HG02870 (cell line): Measurements from ENCODE around the gene IL1R2.

Source experiments
- ATAC-seq: cut with Tn5 transposase; IDR thresholded peaks from one replicate; pipeline ENCODE4 v1.9.1; 2021; ENCODE audit warnings: mild to moderate bottlenecking, moderate library complexity; ENCODE audit not compliant: unreplicated experiment

The IL1R2 gene

DNA sequence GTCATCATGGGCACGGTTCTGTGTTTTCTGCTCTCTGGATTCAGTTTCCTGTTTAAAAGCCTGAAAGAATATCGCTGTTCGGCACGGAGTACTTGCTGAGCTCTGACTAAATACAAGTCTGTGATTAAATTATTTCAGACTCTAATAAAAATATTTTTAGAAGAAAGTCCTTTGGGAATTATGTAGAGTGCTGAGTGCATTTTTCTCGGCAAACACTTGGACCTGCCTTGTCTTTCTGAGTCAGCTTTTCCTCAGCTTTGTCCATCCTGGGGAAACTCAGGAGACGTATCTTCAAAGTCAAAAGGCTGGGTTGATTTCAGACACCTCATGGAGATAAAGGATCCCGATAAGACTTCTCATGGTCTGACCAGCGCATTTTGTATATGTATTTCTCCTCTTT, 45.9 kb downstream of the IL1R2 start:
- no peak for ATAC-seq

DNA sequence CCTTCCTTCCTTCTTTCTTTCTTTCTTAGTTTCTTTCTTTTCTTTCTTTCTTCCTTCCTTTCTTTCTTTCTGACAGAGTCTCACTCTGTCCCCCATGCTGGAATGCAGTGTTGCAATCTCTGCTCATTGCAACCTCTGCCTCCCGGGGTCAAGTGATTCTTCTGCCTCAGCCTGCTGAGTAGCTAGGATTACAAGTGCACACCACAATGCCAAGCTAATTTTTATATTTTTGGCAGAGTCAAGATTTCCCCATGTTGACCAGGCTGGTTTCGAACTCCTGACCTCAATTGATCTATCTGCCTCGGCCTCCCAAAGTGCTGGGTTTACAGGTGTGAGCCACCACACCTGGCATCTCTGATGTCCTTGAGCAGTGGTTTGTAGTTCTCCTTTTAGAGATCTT, 48.5 kb downstream of the IL1R2 start:
- no peak for ATAC-seq

DNA sequence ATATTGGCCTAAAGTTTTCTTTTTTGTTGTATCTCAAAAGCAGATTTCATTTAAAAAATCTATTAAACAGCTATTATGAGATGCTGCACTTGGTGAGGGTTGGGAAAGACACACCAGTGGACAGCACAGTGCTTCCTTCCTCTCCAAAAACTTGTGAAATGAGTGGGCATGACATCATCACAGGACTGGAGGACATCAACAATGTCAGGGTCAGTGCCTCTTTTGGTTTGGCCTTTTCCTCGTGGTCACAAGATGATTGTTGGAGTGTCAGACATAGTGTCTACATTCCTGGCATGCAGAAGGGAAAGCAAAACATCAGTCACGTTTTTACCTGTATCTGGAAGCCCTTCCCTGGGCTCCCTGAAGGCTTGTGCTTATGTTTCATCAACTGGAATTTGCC, 49.6 kb downstream of the IL1R2 start:
- ATAC-seq: no peak

DNA sequence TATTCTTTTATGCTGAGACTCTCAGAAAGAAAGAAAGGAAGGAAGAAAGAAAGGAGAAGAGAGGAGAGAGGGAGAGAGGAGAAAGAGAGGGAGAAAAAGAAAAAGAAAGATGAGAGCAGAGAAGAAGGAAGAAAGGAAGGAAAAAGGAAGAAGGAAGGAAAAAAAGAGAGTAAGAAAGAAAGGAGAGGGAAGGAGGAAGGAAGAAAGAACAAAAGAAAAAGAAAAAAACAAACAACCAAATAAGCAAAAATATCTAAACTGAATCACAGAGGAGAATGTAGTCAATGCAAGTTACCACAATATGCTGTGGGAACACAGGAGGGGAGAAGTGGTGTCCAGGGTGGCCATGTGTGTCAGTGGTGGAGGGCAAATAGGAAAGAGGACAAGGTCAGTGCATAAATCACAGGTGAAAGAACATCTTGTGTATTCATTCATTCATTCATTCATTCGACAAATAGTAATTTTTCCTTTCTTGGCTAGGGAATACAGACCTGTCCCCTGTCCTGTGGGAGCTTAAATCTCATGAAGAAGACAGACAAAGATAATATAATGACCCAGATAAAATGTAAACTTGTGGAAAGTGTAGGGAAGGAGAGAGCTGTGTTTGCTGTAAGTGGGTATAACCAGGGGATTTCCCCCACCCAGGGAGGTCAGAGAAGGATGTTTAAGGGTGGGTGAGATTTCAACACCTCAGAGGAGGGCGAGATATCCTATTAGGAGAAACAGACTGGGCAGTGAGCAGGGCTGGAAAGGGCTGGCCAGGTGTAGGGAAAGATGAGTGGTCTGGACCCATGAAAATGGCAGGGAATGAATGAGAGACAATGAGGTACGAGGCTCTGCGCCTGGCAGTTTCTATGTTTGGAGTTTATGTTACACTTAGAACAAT, 50.7 kb downstream of the IL1R2 start:
- ATAC-seq: no peak

DNA sequence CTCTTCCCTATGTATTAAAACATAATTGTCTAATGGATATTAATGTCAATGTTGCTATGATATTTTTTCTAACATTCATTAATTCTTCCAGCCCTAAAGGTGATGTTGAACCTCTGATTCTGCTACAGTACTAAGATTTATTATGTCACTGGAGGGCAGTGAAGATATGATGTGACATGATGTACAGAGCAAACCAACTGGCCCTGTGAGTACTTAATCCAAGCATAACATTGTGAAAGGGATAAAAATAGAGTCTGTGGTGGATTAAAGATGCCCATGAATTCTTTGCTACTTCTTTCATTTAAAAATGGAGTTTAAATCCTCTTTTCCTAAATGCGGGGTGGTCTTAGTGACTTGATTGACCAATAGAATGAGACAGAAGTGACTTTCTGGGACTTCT, 51.8 kb downstream of the IL1R2 start:
- ATAC-seq: no peak

DNA sequence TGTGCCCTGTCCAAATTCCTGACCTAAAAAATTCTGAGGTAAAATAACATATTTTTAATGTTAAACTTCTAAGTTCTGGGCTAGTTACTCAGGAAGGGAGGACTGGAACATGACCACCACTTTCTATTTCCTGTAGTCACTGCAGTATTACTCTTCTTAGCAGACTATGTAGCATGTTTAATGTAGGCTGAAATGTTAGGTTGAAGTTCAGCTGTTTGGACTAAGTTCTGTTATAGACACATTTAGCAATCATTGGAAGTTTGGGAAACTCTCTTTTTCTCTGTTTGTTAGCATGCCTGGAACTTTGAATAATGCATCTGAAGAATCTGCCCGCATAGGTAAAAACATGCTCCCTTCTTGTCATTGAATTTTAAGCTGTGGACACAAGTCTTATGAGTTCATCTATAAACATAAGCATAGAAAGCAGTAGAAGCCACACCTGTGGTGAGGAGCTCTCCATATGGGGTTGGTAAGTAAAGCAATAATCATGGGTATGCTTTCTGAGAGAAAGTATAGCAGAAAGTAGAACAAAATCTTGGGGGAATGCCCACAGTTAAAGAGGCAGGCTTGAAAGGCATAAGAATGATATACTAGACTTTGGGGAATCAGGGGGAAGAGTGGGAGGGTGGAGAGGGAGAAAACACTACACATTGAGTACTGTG, 52.6 kb downstream of the IL1R2 start:
- no peak for ATAC-seq

DNA sequence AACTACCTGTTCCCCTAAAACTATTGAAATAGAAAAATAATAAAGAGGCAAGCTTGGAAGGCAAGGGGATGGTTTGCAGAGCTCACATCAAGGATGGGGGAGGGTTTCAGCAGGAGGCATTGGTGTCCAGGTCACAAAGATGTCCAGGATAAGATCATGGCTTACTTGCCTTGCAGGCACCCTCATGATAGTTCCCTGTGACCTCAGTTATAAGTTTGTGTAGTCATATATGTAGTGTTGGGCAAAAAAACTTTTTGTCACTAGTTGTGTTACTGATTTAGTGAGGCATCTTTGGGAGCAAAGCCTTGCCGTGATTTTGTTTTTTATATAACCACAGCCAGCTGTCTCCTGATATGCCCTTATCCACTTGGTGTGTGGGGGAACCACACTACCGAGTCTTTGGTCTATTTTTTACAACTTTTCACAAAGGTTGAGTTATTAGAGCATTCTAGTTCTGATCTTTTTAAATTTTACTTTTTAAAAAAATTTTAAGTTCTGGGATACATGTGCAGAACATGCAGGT, 53.3 kb downstream of the IL1R2 start:
- ATAC-seq: no peak

DNA sequence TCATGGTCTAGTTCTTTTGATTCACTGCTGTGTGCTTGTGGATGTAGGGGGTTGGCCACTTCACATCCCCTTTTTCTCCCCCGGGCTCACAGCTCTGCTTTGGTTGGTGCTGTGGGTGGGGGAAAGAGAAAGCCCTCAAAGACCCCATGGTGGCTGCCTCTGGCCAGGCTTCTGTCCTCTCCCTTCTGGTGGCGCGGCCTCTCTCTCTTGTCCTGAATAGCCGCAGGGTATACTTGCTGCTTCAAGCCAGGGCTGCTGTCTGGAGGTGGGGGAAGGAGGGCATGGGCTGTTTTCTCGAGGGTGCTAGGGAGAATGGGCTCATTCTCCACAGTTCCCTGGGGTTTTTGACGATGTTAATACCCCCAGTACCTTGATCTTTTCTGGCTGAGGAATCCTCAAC, 53.9 kb downstream of the IL1R2 start:
- no peak for ATAC-seq

DNA sequence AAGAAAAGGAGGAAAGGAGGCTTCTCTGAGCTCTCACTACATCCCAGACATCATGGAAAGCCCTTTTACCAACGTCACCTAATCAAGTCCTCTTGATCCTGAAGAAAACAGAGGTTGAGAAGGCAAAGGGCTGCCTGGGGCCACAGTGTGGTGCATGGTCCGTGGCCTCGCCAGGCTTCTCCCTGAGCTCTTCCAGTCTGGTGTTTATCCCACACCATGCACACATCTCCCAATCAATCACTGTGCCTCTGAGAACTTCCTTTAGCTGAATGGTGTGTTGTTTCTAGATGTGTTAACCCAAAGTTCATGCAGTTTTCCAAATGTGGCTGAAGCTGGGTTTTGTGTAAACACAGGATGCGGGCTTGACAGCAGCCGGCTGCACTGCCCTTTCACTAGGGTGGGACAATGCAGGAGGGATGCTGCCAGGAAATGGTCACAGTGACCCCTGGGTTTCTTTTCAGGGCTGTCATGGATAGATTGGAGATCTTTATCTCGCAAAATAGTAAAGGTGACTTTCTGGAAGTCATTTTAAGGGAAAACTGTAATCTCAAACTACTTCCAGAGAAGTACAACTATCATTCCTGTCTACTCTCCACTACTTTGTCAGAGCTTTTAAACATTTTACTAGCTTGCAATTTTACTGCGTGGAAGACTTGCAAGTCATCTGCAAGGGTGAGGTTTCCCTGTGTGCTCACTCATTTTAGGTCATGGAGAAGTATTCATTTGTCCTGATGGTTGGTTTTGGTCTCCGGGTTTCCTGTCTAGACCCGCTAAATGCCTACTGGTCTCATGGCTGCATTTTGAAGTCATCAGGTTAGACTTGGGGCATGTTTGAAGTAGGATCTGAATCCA, 54.6 kb downstream of the IL1R2 start:
- ATAC-seq: no peak

DNA sequence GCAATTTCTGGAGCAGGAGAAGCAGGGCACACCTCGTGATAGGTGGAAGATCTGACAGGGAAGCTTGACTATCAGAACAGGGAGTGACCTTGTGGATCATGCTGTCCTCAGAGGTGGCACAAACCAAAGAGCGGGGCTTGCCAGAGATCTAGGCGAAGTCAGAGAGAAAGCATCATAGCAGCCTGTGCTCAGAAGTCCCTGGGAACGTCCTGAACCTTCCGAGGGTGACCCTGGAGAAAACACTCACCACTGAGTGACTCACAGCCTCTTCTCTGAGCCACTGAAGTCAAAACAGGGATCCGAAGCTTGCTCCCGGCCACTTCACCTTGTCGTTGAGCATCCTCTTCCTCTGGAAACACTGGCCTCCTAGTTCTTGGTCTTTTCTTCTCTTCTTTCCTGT, 56.7 kb downstream of the IL1R2 start:
- ATAC-seq: no peak

DNA sequence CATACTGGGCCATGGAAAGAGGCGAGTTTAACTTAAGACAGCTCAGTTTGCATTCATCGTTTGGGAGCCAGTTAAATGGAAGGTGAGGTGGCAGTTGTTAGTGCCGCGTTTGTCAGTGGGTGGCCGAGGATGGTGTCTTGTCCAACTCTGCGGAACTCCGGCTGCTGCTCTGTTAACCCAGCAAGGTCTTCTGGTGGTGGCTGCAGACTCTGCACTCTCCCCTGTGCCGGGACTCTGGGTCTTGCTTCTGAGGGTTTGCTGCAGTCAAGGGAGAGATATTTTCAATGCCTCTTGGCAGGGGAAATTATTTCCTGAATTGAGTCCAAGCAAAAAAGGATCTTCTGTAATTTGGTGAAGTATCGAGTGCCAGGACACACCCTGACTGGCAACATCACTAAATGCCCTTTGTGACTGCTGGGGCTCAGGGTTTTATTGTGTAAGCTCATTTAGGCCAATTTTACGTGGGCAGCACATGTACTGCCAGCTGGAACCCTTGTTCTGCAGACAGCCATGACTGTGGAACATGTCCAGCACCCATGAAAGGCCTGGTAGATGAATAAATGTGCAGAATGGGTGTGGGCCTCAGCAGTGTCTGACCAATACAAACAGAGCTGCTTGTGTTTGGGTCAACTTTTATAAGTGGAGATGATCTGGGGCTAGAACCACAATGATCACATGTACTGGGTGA, 58.1 kb downstream of the IL1R2 start:
- ATAC-seq: no peak

DNA sequence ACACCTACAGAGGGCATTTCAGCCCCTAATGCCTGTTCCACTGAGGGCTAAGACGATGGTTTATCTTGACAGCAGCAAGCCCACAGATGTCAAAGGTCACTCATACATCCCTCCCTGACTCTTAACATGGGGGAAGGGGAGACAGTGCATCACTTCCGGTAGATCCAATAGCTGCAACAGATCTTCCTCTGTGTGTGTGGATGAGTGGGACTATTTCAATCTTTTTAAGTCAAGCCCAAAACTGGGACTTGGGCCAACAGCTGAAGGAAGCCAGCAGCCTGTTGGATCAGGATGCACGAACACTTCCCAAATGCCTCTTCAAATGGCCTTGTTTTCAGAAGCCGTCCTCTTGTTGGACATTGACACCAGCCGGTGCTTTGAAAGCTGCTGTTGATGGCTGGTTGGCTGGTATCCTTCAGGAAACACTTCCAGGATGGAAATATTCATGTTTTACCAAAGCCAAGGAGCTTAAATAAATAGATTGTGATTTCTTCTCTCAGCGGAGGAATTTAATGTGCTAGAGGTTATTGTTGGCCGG, 59.2 kb downstream of the IL1R2 start:
- no peak for ATAC-seq

DNA sequence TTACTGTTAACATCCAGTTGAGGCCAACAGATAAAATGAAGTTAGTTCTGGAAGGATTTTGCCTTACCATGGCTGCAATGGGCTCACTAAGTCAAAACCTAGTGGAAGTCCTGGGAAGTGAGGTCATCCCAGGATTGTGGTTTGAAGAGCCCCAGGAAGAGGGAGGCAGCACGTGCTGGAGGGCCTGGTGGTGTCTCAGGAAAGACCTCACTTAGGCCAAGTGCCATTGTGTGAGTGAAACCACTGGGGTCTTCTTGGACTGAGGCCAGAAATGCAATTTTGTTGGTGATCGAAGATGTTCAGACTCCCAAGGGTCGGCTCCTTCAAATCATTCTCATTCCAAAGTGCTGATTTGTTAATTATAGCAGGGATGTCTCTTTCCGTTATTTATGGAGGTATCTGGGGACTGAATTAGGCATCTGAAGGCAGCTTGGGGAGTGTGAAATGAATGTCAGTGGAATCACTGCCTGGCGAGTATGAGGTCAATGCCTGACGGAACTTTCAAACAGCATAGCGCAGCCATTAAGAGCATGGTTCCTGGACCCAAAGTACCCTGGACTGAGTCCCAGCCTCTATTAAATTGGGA, 60.0 kb downstream of the IL1R2 start:
- ATAC-seq: no peak

DNA sequence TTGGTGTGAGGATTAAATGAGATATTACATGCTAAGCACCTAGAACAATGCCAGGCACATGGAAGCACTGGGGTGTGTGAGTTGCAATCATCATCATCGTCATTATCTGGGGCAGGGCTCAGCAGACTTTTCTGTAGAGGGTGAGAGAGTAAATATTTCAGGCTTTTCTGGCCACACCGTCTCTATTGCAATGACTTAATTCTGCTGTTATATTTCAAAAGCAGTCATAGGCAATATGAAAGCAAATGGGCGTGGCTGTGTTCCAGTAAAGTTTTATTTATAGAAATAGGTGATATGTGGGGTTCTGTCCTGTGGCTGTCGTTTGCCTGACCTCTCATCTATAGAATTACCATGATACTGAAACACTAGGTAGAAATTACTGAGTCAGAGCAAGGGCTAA, 60.6 kb downstream of the IL1R2 start:
- ATAC-seq: no peak

DNA sequence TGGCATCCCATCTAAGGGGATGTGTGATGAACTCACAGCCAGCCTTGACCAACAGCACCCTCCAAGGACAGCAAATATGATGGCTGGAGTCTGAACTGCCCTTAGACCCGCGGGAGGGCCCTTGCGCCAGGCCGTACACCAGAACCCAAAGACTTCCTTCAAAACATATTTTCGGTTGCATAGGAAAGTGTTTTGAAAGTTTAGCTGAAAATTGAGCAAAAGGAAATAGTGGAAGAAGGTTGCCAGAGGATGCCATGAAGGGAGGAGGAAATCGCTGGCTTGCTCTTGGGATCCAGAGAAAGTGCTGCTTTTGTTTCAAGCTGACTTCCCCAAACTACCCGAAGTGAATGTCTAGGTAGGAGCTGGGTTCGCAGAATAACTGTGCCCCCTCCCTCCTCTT, 61.3 kb downstream of the IL1R2 start:
- ATAC-seq: no peak

DNA sequence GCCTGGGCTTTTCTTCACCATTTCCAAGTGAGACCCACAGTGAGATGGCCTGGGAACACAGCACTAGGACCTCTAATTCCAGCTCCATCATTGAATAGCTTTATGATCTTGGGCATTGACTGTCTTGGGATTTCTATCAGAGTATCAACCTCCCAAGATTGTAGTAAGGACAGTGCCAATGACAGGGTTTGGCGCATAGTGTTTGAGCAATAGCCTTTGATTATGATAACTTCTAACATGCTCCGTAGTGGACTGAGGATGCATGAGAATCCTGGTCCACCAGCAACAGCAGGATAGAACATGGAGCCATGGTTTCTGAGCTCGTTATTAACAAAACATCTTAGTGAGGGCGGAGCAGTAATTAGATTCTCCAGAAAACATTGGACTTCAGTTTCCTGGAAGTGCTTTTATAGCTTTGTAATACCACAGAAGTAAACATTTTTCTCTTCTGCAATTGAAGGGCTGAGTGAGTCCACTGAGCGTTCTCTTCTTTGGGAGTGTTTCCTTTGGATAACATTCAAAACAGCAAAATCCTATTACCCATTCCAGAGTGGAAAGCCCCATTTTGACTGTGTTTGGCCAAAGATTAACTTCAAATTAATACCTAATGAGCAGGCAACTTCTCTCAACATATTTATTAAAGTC, 63.7 kb downstream of the IL1R2 start:
- ATAC-seq: no peak

DNA sequence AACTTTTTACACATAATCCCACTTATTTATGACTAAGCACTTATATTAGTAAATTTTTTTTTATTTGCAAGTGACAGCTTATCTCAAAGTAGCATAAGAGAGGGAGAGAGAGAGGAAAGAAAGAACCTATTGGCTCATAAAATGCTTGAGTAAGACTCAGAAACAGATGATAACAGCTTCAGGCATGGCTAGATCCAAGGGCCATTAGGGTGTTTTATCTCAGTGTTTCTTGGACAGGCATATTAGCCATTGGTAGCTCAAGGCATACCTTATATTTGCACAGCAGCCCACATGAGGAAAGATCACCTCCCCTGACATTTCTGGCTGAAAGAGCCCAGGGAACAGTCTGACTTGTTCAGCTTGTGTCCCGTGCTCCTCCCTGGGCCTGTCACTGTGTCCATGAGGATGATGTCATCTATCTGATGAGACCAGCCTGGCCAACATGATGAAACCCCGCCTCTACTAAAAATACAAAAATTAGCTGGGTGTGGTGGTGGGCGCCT, 64.4 kb downstream of the IL1R2 start:
- no peak for ATAC-seq

DNA sequence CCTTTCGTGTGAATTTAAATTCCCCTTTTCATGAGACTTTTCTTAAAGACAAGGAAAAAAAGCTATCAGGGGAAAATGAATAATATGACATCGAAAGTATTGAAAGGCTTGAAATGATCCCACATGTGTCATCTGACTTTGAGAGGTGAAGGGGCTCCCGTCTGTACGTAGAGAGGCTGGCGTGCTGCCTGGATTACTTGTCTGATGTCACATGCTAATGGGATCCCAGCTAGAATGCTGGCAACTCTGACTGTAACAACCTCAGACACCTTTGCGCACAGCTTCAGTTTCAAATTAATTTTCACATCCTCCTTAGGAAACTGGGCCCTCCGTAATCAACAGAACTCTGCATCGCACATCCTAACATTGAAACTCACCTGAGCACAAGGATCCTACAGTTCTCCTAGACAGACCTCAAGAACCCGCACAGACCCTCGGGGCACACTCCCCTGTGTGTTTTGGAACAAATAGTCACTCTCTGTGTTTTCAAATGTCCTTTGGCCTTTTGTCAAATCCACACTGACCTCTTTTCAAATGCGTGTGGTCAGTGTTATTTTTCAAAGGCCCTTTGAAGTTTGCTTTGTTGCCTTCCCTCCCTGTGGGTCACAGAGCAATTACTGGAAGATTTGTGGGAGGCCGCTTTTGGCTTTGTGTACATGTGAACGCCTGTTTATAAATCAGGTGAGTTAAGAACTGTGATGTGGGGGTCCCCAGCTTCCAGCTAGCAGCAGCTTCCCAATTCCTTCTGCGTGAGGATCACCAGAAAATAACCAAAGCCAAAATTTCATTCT, 65.9 kb downstream of the IL1R2 start:
- ATAC-seq: peak; percentile 51
